CMK (cell line): Measurements from ENCODE around the gene TMEM63C.

Source experiments
- DNase-seq: peaks from one replicate; pipeline ENCODE4 v3.0.0-alpha.2; 2010; ENCODE audit warnings: low read depth

TMEM63C gene, protein sequence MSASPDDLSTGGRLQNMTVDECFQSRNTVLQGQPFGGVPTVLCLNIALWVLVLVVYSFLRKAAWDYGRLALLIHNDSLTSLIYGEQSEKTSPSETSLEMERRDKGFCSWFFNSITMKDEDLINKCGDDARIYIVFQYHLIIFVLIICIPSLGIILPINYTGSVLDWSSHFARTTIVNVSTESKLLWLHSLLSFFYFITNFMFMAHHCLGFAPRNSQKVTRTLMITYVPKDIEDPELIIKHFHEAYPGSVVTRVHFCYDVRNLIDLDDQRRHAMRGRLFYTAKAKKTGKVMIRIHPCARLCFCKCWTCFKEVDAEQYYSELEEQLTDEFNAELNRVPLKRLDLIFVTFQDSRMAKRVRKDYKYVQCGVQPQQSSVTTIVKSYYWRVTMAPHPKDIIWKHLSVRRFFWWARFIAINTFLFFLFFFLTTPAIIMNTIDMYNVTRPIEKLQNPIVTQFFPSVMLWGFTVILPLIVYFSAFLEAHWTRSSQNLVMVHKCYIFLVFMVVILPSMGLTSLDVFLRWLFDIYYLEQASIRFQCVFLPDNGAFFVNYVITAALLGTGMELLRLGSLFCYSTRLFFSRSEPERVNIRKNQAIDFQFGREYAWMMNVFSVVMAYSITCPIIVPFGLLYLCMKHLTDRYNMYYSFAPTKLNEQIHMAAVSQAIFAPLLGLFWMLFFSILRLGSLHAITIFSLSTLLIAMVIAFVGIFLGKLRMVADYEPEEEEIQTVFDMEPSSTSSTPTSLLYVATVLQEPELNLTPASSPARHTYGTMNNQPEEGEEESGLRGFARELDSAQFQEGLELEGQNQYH

DNA sequence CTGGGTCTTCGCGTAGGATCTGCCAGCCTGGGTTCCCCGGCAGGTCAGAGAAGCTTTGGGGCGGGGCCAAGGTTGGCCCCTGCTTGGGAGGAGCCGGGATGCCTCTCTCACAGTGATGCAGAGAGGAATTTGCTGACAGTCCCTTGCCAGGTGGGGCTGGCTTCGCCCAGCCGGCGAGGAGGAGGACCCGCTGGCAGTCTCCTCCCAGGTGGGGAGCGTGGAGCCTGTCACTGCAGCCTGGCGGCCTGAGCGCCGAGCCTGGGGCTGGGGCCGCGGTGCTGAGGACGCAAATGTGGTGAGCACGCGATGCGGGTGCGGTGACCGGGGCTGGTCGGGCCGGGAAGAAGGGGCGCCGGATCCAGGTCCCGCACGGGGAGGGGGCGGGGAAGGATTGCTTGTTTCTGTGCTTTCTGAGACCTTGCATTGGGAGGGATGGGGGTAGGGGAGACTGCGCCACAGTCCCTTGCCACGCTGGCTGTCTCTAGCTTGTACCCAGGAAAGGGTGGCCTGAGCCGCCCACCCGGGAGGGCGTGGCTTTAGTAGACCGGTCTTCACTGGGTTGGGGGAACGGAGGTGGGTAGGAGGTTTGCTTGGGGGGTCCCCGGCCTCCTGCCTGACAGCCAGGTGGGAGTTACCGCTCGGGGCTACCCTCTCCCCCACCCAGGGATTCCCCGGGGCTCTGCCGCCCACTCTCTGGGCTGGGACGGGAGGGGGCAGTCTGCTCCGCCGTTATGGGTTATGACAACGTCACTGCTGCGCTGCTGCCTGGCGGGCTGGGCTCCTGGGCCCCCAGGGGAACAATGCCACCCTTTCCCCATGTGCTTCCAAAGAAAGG is at the start of gene TMEM63C:
Gene TMEM63C (plus strand): TSS at position 196 of the 835 bp plus-strand sequence. CDS start 37,016 bp downstream, outside the sequence.
- DNase-seq: peak; percentile 20

DNA sequence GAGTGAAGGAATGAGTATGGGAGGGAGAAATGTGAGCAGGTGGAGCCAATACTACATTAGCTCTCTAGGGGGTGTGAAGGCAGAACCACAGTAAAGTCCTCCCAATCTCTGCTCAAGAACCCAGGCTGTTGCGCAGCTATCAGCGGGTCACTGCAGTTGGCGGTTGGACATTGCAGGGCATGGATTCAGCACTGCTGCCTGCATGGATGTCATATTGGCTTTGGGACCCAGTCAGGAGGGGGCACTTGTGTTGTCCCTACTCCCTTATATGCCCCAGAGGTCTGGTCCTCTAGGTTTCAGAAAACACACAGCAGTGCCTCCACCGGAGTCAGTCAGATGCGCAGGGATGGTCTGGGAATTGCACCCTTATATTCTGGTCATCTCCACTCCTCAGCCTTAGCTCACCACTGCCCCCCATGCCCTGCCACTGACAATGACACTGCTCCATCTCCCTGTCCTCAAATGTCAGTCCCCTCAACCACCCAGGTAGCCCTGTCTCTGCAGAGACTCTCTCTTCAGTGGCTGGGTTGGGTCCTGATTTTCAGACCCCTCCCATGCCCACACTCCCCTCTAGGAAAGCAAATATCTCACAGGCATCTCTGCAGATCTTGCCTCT is 49.6 kb upstream of the TMEM63C start:
- no peak for DNase-seq

DNA sequence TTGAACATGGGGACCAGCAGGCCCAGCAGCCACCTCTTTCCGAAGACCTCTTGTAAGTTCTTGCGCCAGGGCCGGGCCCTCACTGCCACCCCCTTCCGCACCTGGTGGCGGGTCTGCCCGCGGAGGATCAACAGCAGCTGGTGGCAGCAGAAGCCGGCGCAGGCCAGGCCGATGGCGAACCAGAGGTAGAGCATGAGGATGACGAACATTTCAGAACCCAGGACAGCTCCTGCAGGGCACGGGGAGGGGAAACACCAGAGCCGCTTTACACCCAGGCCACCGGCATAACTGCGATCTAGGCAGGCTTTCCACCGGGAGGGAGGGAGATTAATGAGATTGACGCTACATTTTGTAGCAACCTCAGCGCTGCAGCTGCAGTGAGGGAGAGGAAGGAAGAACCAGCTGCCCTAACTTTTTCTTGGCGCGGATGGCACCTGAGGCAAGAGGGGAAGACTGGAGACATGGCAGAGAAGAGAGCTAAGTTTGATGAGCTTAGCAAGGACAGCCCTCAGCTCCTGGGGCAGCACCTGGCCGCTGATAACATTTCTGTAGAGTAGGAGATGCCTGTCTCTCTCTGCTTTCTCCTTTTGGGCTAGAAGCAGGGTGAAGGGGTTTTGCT is 47.8 kb upstream of the TMEM63C start:
- no peak for DNase-seq

DNA sequence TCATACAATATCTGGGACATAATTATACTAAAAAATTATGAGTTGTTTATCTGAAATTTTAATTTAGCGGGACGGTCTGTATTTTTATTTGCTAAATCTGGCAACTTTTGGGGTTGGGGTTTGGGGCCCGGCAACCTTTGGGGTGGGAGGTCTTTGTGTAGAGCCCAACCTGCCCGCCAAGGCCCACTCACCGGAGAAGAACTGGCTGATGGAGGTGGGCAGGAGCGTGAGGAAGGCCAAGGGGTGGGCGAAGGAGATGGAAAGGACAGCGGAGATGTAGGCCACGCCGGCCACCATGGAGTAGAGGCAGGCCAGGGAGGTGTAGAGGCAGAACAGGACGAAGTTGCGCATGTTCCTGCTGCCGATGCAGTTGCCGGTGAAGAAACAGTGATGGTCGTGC is 42.6 kb upstream of the TMEM63C start:
- no peak for DNase-seq

DNA sequence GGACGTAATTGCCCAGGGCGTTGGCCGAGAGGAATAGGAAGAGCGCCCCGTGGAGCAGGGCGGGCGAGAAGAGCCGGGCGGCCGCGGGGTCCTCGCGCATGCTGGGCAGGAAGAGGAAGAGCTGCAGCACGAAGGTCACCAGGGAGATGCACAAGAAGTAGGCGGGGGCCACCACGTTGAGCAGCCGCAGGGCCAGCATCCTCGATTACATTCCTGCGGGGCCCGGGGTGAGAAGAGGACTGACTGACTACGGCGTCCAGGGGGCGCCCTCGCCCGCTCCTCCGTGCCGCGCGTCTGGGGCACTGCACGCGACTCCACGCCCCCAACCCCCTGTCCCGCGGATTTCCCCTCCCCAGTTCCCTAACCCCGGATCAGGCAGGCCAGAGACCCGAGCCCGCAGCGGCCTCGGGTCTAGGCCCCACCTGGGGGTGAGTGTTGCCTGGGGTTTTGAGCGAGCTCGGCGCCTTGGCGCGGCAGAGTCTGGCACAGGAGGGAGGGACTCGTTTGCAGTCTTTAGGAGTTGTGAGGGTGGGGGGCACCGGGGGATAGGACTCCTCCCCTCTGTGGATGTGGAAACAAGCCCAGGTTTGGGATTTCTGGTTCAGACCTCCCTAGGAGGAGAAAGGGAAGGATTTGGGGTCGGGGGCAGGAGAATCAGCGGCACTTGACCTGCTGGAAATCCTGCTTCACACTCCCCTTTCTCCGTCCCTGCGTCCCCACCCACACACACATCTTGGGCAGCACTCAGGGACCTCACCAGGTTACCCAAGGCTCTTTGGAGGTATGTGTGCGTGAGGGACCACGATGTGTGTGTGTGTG is 41.8 kb upstream of the TMEM63C start:
- DNase-seq: peak; percentile 20

DNA sequence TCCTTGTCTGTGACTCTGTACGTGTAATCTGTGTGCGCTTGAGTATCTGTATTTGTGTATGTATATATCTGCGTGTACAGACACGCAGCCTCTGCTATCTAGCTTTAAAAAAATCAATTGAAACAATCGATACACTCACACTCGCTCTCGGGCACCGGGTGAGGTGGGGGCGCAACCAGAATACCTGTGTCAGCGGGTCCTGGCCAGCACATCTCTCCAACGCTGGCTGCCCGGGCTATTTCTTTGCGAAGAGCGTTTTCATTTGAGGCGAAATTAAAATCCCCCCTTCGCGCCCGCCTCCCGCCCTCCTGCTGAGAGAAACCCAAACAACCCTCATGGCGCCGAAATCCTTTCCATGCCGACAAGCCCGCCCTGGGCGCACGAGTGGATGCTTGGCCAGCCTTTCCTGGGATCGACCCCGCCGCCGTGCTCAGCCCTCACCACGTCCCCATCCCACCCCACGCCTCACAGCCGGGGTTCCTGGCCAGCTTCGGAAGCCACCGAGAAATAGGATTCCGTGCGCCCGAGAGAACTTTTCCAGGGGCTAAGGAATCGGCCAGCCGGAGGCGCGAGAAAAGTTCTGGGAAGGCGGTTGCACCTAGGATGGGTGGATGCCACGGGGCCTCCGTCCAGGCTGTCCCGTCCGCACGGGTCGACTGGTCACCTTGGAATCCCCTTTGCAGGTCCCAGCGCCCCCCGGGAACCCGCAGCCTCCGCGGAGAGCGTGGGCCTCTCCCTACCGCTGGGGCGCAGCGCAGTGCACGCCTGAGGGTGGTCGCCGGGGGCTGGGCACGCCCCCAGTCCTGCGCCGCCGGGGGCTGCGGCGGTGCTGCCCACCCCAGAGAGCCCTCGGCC is 41.0 kb upstream of the TMEM63C start:
- no peak for DNase-seq

DNA sequence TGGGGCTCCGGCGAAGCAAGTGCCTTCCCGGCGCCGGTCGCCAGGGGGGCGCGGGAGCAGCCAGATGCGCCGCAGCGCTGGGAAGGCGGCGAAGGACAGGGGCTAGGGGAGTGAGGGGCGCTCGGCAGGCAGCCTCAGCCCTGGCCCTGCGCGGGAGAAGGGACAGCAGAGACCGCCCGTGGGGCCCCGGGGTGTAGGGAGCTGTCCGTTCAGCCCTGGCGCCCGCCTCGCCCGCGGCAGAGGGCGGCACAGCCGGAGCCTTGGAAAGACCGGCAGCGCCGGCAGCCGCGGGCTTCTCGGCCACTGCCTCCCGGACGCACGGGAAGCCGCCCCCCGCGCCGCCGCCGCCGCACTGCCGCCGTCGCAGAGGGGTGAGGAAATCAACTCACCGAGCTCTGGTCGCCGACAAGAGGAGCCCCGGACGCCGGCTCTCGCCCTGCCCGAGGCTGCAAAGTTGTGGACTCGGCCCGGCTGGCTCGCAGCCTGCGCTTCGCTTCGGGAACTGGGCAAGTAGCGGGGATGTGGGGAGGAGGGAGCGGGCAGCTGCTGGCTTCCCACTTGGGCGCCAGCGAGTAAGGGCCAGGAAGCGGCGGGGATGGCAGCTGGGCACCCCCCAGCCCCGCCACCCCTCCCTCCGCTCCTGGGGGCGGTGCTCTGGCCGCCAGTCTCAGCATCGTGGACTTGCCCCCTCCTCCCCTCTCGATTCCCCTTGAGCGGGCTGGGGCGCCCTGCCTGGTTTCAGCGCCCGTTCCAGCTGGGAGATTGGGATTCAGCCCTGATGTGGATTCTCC is 40.2 kb upstream of the TMEM63C start, which contains the start of gene ZDHHC22:
Gene ZDHHC22 (minus strand): TSS at position 578 of the 791 bp plus-strand sequence. CDS start 2,053 bp downstream, outside the sequence.
- no peak for DNase-seq

DNA sequence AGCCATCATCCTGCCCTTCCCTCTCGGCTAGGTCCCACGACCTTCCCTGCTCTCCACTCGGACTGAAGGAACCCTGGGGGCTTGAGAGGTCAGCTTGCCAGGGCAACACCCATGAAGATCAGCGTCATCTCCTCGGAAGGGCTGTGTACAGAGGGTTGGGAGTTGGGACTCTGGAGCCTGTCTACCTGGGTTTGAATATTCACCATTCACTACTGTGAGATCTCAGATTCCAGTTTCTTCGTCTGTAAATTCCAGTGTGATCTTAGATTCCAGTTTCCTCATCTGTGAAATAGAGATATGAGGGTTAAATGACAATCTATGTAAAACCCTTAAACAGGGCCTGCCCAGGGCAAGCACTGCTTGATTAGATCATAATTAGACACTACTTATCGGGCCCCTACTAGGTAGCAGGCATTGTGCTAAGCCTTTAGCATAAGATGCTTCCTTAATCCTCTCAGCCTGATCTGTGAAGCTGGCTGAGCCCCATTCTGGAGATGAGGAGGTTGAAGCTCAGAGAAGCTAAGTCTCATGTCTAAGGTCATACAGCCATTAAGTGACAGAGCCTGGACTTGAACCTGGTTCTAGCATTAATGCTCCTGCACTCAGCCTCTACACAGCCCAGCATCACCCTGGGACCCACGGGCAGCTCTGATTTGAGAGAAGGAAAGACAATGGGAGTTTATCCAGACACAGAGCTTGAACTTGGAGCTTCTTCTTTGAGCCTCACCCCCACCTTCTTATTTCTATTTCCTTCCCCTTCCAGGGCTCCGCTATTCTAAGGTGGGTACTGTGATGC is 39.4 kb upstream of the TMEM63C start:
- DNase-seq: no peak

DNA sequence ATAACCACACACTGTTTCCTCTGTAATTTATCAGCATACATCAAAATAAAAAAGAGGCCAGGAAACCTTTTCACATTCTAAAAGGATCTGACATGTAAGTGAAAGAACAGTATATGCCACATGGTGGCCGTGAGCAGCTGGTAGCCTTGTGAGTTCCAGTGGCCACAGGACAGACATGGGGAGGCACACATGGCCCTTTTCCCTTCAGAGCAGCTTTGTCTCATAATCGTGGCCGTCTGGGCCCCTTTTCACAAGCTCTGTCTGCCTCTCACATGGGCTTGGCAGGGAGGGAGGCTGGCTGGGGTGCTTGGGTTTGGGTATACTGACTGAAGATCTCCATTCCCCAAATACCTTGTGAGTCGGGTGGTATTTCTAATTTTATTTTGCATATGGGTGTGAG is 38.5 kb upstream of the TMEM63C start:
- DNase-seq: no peak

DNA sequence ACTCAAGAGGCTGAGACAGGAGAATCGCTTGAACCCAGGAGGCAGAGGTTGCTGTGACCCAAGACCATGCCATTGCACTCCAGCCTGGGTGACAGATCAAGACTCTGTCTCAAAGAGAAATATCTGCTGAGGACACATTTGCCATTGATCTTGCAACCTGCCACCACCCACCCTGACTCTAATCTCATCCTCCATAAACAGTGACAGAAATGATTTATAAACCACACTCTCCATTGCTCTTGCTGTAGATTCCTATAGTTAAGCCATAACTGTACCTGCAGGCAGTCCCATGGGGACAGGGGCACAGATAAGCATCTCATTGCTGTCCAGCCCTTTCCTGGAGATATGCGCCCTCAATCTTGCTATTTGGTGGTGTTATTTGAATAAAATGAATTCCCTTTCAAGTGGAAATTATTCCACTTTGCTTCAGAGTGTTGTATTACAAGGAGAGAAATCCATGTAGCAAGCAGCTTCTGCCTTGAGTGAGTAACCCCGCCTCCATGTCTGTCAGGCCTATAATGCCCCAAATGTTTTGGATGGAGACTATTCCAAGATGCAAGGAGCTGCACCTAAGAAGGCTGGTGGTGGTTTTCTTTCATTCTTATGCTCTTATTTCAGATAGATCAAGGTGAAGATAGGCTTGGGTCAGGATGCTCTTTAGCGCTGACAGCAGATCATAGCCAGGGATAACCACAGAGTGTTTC is 37.0 kb upstream of the TMEM63C start:
- DNase-seq: no peak

DNA sequence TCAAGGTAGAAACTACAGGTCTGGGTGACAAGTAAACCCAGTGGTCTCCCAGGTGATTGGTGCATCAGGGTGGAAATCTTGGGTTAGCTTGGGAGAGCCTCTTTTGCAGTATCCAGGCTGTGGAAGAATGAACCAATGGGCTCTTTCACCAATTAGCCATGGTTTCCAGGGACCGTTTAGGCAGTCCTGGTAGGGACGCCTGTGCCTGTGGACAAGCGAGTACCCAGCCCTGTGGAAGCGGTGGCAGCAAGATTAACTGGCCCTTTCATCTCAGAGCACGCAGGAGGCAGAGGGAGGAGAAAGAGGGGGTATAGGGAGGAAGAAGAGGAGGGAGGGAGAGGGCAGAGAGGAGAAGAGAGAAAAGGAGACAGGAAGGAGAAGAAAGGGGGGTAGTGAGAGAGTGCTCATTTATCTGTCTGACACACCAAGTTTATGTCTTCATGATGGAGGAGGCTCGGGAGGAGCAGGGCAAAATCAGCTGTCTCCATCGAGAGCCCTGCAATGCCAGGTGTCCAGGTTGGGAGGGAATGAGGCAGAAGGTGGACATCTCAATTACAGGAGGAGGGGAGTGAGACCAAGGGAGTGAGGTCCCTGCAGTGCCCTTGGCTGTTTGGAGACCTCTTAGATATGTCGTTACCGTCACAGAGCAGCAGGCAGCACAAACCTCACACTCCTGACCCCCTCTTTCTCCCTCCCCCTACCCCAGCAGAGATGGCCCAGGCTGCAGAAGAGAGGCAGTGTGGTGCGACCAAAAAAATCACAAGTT is 35.4 kb upstream of the TMEM63C start:
- no peak for DNase-seq

DNA sequence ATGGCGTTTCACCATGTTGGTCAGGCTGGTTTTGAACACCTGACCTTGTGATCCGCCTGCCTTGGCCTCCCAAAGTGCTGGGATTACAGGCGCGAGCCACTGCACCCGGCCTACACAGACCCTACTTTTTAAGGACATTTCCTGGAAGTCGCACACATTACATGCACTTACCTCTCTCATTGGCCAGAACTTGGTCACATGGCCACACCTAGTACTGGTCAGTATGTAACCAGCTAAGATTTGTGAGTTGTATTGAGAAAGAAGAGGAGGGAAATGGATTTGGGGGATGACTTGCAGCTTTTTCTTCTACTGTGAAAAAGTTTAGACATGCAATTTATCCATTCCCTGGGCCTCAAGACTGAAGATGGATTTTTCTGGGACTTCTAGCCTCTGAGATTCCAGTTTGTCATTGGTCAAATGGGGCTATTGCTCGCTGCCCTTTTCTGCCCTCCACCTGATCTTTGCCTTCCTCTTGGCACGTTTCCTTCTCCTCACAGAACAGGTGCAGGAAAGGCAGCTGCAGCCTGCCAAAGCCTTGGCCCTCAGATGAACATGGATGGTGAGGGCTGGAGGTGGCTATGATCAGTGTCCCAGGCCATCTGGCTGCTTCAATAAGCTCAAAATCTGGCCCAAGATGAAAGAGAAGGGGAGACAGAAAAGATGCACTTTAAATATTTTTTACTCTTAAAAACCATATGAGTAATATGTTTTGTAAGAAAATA is 32.9 kb upstream of the TMEM63C start:
- DNase-seq: no peak

DNA sequence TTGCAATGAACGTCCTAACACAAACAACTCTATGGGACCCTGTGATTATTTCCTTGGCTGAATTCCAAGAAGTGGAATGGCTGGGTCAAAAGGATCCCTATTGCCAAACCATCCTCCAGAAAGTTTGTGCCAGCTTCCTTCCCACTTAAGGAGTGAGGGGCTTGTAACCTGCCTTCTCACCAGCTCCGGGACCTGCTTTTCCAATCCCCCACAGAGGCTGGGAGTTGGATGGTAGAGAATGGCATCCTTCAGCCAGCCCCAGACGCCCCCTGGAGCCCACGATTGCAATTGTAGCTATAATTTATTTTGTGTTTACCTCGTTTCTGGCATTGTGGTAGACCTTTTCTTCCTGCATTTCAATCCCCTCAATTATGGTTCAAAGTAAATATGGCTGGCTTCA is 30.4 kb upstream of the TMEM63C start:
- DNase-seq: no peak

DNA sequence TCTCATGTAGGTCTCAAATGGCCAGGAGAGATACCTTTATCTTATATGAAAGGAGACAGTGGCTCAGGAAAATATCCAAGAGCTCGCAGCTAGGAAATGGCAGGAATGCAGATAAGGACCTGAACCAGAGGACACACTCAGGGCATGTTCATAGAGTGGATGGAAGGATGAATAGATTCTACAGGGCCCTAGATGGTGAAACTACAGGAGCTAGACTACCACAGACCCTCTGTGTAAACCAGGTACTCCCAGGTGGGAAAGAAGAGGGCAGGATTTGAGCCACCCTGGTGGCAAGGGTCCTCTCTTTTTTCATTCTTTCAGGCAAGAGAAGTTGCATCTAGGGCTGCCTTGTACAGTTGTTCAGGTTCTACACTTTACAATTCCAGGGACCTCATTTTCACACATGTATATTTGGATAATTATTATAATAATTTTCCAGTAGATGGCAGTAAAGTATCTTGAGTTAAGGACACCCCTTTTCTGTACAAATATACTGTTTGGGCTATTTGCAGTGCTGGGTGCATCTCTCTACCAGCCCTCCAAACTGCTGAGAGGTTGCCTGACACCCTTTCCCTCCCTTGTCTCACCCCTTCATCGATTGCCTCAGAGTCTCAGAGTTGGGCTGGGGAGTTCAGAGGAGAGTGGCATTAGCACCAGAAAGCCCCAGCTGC is 29.5 kb upstream of the TMEM63C start:
- DNase-seq: no peak

DNA sequence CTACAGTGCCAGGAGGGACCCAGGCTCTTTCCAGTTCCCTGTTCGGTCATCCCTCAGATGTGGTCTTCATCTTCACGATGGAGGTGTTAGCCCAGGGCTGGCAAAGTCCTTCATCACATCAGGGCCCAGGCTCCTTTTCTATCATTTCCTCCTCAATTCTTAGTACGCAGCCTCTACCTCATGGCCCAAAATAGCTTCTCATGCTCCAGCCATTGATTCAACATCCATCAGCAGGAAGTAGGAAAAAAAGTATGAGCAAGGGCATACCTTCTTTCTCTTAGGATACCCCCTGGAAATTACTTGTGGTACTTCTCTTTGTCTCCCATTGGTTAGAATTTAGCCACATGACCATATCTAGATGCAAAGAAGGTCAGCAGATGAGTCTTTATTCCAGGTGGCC is 27.8 kb upstream of the TMEM63C start:
- no peak for DNase-seq
